HG02884 (cell line): ENCODE results near the gene C1QL1.

Experiments
- ATAC-seq: cut with Tn5 transposase; IDR thresholded peaks from one replicate; pipeline ENCODE4 v1.9.1; 2021; ENCODE audit warnings: mild to moderate bottlenecking, moderate library complexity; ENCODE audit not compliant: unreplicated experiment

C1QL1 gene

GRCh38 chr17:44968225-44969143, at the start of gene C1QL1:
C1QL1 (minus strand) TSS chr17:44968303; CDS start chr17:44968048, 255 bp downstream.
- peak; percentile 79 for ATAC-seq

GRCh38 chr17:45016823-45017222, 48.7 kb upstream of the C1QL1 start:
- no peak for ATAC-seq

GRCh38 chr17:45016237-45016636, 48.1 kb upstream of the C1QL1 start:
- ATAC-seq: no peak

GRCh38 chr17:45013021-45013997, 45.2 kb upstream of the C1QL1 start:
- no peak for ATAC-seq

GRCh38 chr17:45011767-45012166, 43.7 kb upstream of the C1QL1 start:
- no peak for ATAC-seq

GRCh38 chr17:45009676-45010467, 41.8 kb upstream of the C1QL1 start:
- ATAC-seq: no peak

GRCh38 chr17:45008216-45008615, 40.1 kb upstream of the C1QL1 start:
- no peak for ATAC-seq

- ATAC-seq: no peak
Observed at GRCh38 chr17:45006927-45007461, 38.9 kb upstream of the C1QL1 start.

- no peak for ATAC-seq
Observed at GRCh38 chr17:45005700-45006099, 37.6 kb upstream of the C1QL1 start.

- ATAC-seq: no peak
Observed at GRCh38 chr17:45004388-45004787, 36.3 kb upstream of the C1QL1 start.

- no peak for ATAC-seq
Observed at GRCh38 chr17:45003877-45004276, 35.8 kb upstream of the C1QL1 start.

- ATAC-seq: no peak
Observed at GRCh38 chr17:45001310-45001709, 33.2 kb upstream of the C1QL1 start.

- ATAC-seq: no peak
Observed at GRCh38 chr17:44999433-44999832, 31.3 kb upstream of the C1QL1 start.

- ATAC-seq: no peak
Observed at GRCh38 chr17:44998646-44999045, 30.5 kb upstream of the C1QL1 start.

GRCh38 chr17:44997733-44998520, 29.8 kb upstream of the C1QL1 start:
- ATAC-seq: no peak

GRCh38 chr17:44996304-44996703, 28.2 kb upstream of the C1QL1 start:
- no peak for ATAC-seq

GRCh38 chr17:44995436-44996001, 27.4 kb upstream of the C1QL1 start:
- no peak for ATAC-seq

GRCh38 chr17:44992242-44992939, 24.3 kb upstream of the C1QL1 start:
- no peak for ATAC-seq

GRCh38 chr17:44990994-44991393, 22.9 kb upstream of the C1QL1 start:
- ATAC-seq: no peak
